Neural cell (in vitro differentiated cells): ENCODE data around the gene APOC4. TPM values are rescaled to one million over a fixed set of nuclear protein-coding genes. Genes with fewer than 3 reads are reported as not detected.

Source experiments
- H2AFZ ChIP-seq: fragments of 200-600, 300-800 bp; sonication (generic), shearing (Covaris generic); 2 replicates; pipeline ENCODE4 v1.6.0; 2014; ENCODE audit warnings: low read depth, mild to moderate bottlenecking, antibody characterized with exemption, low read length, moderate library complexity
- H3F3A ChIP-seq: fragments of 200-600 bp; shearing (Covaris generic); 2 replicates; pipeline ENCODE4 v1.6.1; 2016; ENCODE audit warnings: mild to moderate bottlenecking, moderate library complexity, mixed read lengths, antibody characterized with exemption, low read length; ENCODE audit not compliant: insufficient read depth, poor library complexity, severe bottlenecking
- H3K27ac ChIP-seq: fragments of 200-600, 300-800 bp; sonication (generic), shearing (Covaris generic); 2 replicates; pipeline ENCODE4 v1.5.1; 2014; ENCODE audit warnings: mild to moderate bottlenecking, low read length, moderate library complexity
- H3K27me3 ChIP-seq: fragments of 300-800, 200-600 bp; sonication (generic), shearing (Covaris generic); 2 replicates; pipeline ENCODE4 v1.6.0; 2014; ENCODE audit warnings: mild to moderate bottlenecking, low read depth, low read length, moderate library complexity; ENCODE audit not compliant: insufficient read depth
- H3K36me3 ChIP-seq: fragments of 300-800, 200-600 bp; sonication (generic), shearing (Covaris generic); 2 replicates; pipeline ENCODE4 v1.5.1; 2014; ENCODE audit warnings: mild to moderate bottlenecking, antibody characterized with exemption, low read length, moderate library complexity; ENCODE audit not compliant: insufficient read depth
- H3K4me2 ChIP-seq: fragments of 300-800, 200-600 bp; sonication (generic), shearing (Covaris generic); 2 replicates; pipeline ENCODE4 v1.6.0; 2014; ENCODE audit warnings: mild to moderate bottlenecking, low read length
- H3K4me3 ChIP-seq: fragments of 300-800, 200-600 bp; sonication (generic), shearing (Covaris generic); 2 replicates; pipeline ENCODE4 v1.5.1; 2014; ENCODE audit warnings: mild to moderate bottlenecking, low read length, moderate library complexity
- H3K79me2 ChIP-seq: fragments of 200-600 bp; shearing (Covaris generic); replicated peaks from 2 replicates; pipeline ENCODE4 v1.6.0; 2014; ENCODE audit warnings: mild to moderate bottlenecking, low read length, moderate library complexity; ENCODE audit not compliant: insufficient read depth
- H3K9ac ChIP-seq: fragments of 300-800, 200-600 bp; sonication (generic), shearing (Covaris generic); 2 replicates; pipeline ENCODE4 v1.6.1; 2016; ENCODE audit warnings: mild to moderate bottlenecking, low read length, mixed read lengths
- H3K9me2 ChIP-seq: fragments of 200-600 bp; shearing (Covaris generic); 2 replicates; pipeline ENCODE4 v1.6.1; 2016; ENCODE audit warnings: mild to moderate bottlenecking, low read length, mixed read lengths; ENCODE audit not compliant: insufficient read depth
- H3K9me3 ChIP-seq: fragments of 200-600, 300-800 bp; sonication (generic), shearing (Covaris generic); 2 replicates; pipeline ENCODE4 v1.6.1; 2016; ENCODE audit warnings: mild to moderate bottlenecking, mixed run types, low read length, moderate library complexity, mixed read lengths
- H4K20me1 ChIP-seq: fragments of 200-600 bp; shearing (Covaris generic); 2 replicates; pipeline ENCODE4 v1.6.1; 2016; ENCODE audit warnings: mild to moderate bottlenecking, mixed run types; ENCODE audit not compliant: insufficient read depth
- CTCF ChIP-seq: fragments of 450-650 bp; IDR thresholded peaks from 2 replicates; pipeline ENCODE4 v1.5.1; 2014; ENCODE audit warnings: antibody characterized with exemption, mild to moderate bottlenecking, moderate library complexity; ENCODE audit not compliant: poor library complexity, severe bottlenecking
- EP300 ChIP-seq: fragments of 450-650 bp; conservative IDR thresholded peaks from 2 replicates; pipeline ENCODE4 v1.6.1; 2014; ENCODE audit warnings: antibody characterized with exemption, mild to moderate bottlenecking, moderate library complexity; ENCODE audit not compliant: poor library complexity, severe bottlenecking
- EZH2 ChIP-seq: fragments of 200-600, 300-800 bp; shearing (Covaris generic), sonication (generic); IDR thresholded peaks from 2 replicates; pipeline ENCODE4 v1.6.1; 2014; ENCODE audit warnings: antibody characterized with exemption, low read length, borderline replicate concordance, mild to moderate bottlenecking; ENCODE audit not compliant: insufficient read depth, poor library complexity, severe bottlenecking
- MXI1 ChIP-seq: fragments of 450-650 bp; conservative IDR thresholded peaks from 2 replicates; pipeline ENCODE4 v1.6.1; 2014; ENCODE audit warnings: antibody characterized with exemption, mild to moderate bottlenecking; ENCODE audit not compliant: poor library complexity, severe bottlenecking
- RAD21 ChIP-seq: fragments of 450-650 bp; conservative IDR thresholded peaks from 2 replicates; pipeline ENCODE4 v1.6.1; 2014; ENCODE audit warnings: antibody characterized with exemption, mild to moderate bottlenecking, moderate library complexity
- REST ChIP-seq: IDR thresholded peaks from 2 replicates; pipeline ENCODE4 v1.6.1; 2012; ENCODE audit warnings: borderline replicate concordance
- SMC3 ChIP-seq: fragments of 450-650 bp; conservative IDR thresholded peaks from 2 replicates; pipeline ENCODE4 v1.6.1; 2014; ENCODE audit warnings: antibody characterized with exemption, mild to moderate bottlenecking, moderate library complexity; ENCODE audit not compliant: poor library complexity
- TAF1 ChIP-seq: IDR thresholded peaks from 2 replicates; pipeline ENCODE4 v1.6.1; 2012; ENCODE audit warnings: low read depth
- polyA plus RNA-seq: library from polyadenylated mRNA; depleted of rRNA; stranded (reverse); fragments of >200 nt; gene quantifications from 2 replicates; pipeline ENCODE4 v1.2.3, GENCODE V29; 2014

The APOC4 gene
- polyA plus RNA-seq, 1 donor from 2014 or later = not detected

GRCh38 chr19:44990459-44990858 lies 48.4 kb downstream of the APOC4 start:
- no peak overlapping the region for H3K27ac ChIP-seq
- no peaks in the 10 kb centered on the region for H4K20me1 ChIP-seq
- no peak overlapping the region for H2AFZ ChIP-seq
- no peak overlapping the region for H3K9ac ChIP-seq
- no peaks in the 10 kb centered on the region for H3F3A ChIP-seq
- no peak overlapping the region for H3K4me2 ChIP-seq
- no peaks in the 10 kb centered on the region for H3K9me3 ChIP-seq
- H3K9me2 ChIP-seq = no peaks in the 10 kb centered on the region
- TF ChIP-seq TAF1 = no peak
- no peaks in the 10 kb centered on the region for H3K27me3 ChIP-seq
- H3K79me2 ChIP-seq = no peaks in the 10 kb centered on the region
- H3K36me3 ChIP-seq = no peaks in the 10 kb centered on the region
- H3K4me3 ChIP-seq = no peak overlapping the region

GRCh38 chr19:44990966-44991365 lies 48.9 kb downstream of the APOC4 start:
- Histone ChIP-seq H4K20me1 (no peaks in the 10 kb centered on the region), H3K9me2 (no peaks in the 10 kb centered on the region), H3K36me3 (no peaks in the 10 kb centered on the region), H3K4me2 (no peak overlapping the region), H3K27me3 (no peaks in the 10 kb centered on the region), H3K9ac (no peak overlapping the region), H3K79me2 (no peaks in the 10 kb centered on the region), H3F3A (no peaks in the 10 kb centered on the region), H3K4me3 (no peak overlapping the region), H3K27ac (no peak overlapping the region), H3K9me3 (no peaks in the 10 kb centered on the region), H2AFZ (no peak overlapping the region)
- TF ChIP-seq RAD21 (no peak), MXI1 (no peak), CTCF (no peak), EP300 (no peak), SMC3 (no peak), EZH2 (no peak), TAF1 (no peak), REST (no peak)
